GM13976 (cell line): ENCODE data around the gene F2R.
"Not testable (repeated sequence)": the region's sequence is repeated elsewhere in the genome, so short reads cannot be mapped to it uniquely, and the experiment has no call there.

Source experiments
- DNase-seq: peaks from one replicate; pipeline ENCODE4 v3.0.0; 2012; ENCODE audit warnings: low spot score
- in situ Hi-C: fragments of 300-500 bp; cut with MboI; formaldehyde crosslinking; loops from one replicate; pipeline ENCODE4 v1.12.0; 2022; ENCODE audit warnings: low sequenced_read_pairs, mixed read lengths, inconsistent platforms; ENCODE audit not compliant: unreplicated experiment
- TF ChIP-seq, protein P1 (sequence below): IDR thresholded peaks from 2 replicates; pipeline ENCODE4 v1.5.1; 2012; ENCODE audit warnings: borderline replicate concordance, mild to moderate bottlenecking; ENCODE audit not compliant: insufficient read depth; ENCODE audit errors: extremely low read depth, missing control alignments, control extremely low read depth

F2R gene

GRCh38 chr5:76735762-76736545 is 20.0 kb downstream of the F2R start:
- DNase-seq = no peak
- TF ChIP-seq, protein P1, sequence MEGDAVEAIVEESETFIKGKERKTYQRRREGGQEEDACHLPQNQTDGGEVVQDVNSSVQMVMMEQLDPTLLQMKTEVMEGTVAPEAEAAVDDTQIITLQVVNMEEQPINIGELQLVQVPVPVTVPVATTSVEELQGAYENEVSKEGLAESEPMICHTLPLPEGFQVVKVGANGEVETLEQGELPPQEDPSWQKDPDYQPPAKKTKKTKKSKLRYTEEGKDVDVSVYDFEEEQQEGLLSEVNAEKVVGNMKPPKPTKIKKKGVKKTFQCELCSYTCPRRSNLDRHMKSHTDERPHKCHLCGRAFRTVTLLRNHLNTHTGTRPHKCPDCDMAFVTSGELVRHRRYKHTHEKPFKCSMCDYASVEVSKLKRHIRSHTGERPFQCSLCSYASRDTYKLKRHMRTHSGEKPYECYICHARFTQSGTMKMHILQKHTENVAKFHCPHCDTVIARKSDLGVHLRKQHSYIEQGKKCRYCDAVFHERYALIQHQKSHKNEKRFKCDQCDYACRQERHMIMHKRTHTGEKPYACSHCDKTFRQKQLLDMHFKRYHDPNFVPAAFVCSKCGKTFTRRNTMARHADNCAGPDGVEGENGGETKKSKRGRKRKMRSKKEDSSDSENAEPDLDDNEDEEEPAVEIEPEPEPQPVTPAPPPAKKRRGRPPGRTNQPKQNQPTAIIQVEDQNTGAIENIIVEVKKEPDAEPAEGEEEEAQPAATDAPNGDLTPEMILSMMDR = no peak
- in situ Hi-C loops = no loop called here

- DNase-seq = peak; percentile 47
- TF ChIP-seq, protein P1 = no peak
- in situ Hi-C loops = no loop called here
These were observed 21.0 kb downstream of the F2R start for GRCh38 chr5:76736679-76737556.

GRCh38 chr5:76737846-76738245 is 21.9 kb downstream of the F2R start:
- TF ChIP-seq, protein P1 = no peak
- DNase-seq = no peak
- in situ Hi-C loops = no loop called here

GRCh38 chr5:76741506-76741905 is 25.6 kb downstream of the F2R start:
- in situ Hi-C loops, DNase-seq: not testable (repeated sequence)

DNA sequence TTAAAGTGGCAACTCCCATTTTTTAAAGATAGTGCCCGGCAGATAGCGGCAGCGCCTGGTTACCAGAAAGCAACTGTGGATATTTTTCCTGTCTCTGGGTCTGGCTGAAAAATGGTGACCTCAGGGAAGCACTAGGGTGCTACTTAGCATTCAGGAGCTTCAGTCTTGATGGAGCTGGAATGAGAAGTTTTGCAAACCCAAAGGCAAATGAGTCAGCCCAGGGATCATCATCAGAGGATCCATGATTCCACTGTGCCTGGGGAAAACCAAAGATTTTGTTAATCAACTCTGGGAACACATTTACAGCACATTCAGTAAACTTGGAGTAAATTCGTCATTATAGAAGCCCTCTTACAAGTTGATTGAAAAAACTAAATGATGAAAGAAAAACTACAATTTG is 26.7 kb downstream of the F2R start:
- in situ Hi-C loops = no loop called here
- no peak for DNase-seq
- TF ChIP-seq, protein P1 = no peak

DNA sequence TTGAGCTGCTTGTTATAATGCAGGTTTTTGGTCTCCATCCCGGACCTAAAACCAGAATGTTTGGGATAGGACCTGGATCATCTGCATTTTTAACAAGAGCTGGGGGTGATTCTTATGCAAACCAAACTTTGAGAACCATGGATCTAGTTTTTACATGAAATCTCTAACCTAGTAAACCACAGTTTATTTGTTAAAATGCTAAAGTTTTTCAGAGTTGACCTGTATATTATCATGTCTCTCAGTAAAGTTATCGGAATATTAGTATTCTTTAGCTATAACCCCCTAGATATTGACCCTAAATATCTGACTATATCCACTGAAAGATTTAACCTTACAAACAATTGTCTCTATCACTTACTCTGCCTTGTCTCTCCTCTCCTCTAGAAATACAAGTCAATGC is 28.7 kb downstream of the F2R start:
- TF ChIP-seq, protein P1 = no peak
- in situ Hi-C loops = no loop called here
- no peak for DNase-seq

- TF ChIP-seq, protein P1 = no peak
- no peak for DNase-seq
- in situ Hi-C loops = no loop called here
These were observed 29.7 kb downstream of the F2R start for GRCh38 chr5:76745670-76746069.
